ENCODE measurements around the gene PLA2G4A. TPM values are rescaled to one million over a fixed set of nuclear protein-coding genes. Genes with fewer than 3 reads are reported as not detected.
"Not testable (repeated sequence)": the region's sequence is repeated elsewhere in the genome, so short reads cannot be mapped to it uniquely, and the experiment has no call there.

Gene PLA2G4A
- total RNA-seq, 2 experiments from 2014 or later, result 0.11 TPM; not detected in 1

DNA sequence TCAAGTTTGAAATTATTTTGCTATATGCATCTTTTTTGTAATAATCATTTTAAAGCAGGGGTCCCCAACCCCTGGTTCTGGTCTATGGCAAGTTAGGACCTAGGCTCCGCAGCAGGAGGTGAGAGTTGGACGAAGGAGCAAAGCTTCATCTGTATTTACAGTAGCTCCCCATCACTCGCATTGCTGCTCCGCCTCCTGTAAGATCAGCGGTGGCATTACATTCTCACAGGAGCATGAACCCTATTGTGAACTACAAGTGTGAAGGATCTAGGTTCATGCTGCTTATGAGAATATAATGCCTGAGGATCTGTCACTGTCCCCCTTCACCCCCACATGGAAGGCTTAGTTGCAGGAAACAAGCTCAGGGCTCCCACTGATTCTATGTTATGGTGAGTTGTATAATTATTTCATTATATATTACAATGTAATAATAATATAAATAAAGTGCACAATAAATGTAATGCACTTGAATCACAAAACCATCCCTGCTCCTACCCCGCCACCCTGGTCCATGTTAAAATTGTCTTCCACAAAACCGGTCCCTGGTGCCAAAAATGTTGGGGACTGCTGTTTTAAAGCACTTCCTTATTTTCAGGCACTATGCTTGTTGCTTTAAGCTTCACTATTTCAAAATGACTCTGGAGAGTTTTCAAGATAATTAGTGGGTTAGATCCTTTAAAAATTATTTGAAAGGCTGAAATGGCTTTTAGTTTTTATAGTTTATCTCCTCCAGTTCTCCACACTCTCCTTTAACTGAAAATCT is 74.8 kb downstream of the PLA2G4A start:
- intact Hi-C loops (cut with micrococcal nuclease), result no loop called here

DNA sequence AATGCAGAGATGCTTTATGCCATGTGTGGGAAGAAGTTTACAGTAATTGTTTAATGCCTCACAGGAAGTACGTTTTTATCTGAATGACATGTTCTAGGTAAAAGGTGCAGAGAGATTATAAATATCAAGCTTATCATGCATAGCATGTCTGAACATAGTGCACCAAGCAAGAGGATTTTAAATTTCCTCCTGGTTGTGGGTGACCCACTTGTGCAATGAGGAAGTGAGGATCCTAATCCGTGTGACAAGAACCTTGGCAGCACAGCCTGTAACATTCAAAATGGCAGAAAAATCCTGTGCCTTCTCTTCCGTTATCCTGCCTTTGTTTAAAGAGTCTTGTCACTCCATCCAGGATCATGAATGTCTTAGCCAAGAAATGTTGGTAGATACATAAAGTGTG is 75.6 kb downstream of the PLA2G4A start:
- CTCF ChIA-PET, result no interaction called here
- DNase-seq (no peak), ATAC-seq (no peak)
- Mint-ChIP-seq H3K27ac (no peak overlapping the region), H3K4me3 (no peak overlapping the region), H3K36me3 (ENCODE audit: low read depth) (no peaks in the 10 kb centered on the region), H3K4me1 (ENCODE audit: low read depth) (peaks cover 4% of the 10 kb centered on the region), H3K27me3 (peaks cover 4% of the 10 kb centered on the region), H3K9me3 (no peaks in the 10 kb centered on the region)
- intact Hi-C loops (cut with micrococcal nuclease), result no loop called here
- POLR2A ChIA-PET, result no interaction called here
- TF ChIP-seq, protein P1, sequence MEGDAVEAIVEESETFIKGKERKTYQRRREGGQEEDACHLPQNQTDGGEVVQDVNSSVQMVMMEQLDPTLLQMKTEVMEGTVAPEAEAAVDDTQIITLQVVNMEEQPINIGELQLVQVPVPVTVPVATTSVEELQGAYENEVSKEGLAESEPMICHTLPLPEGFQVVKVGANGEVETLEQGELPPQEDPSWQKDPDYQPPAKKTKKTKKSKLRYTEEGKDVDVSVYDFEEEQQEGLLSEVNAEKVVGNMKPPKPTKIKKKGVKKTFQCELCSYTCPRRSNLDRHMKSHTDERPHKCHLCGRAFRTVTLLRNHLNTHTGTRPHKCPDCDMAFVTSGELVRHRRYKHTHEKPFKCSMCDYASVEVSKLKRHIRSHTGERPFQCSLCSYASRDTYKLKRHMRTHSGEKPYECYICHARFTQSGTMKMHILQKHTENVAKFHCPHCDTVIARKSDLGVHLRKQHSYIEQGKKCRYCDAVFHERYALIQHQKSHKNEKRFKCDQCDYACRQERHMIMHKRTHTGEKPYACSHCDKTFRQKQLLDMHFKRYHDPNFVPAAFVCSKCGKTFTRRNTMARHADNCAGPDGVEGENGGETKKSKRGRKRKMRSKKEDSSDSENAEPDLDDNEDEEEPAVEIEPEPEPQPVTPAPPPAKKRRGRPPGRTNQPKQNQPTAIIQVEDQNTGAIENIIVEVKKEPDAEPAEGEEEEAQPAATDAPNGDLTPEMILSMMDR (IDR thresholded peaks at IDR 0.05), result no peak

More for the DNA sequence above, 74.8 kb downstream of the PLA2G4A start:
- no peak overlapping the region for H3K27ac Mint-ChIP-seq
- H3K27me3 Mint-ChIP-seq, result peaks cover 4% of the 10 kb centered on the region
- TF ChIP-seq, protein P1 (IDR thresholded peaks at IDR 0.05), result no peak
- no peaks in the 10 kb centered on the region for H3K9me3 Mint-ChIP-seq
- H3K4me3 Mint-ChIP-seq, result no peak overlapping the region
- POLR2A ChIA-PET, result interaction anchor here (0.7 kb wide), 1 partner anchor 414 kb away, joined by 3 read pairs; no protein-coding TSS in a partner anchor
- DNase-seq (no peak), ATAC-seq (no peak)
- CTCF ChIA-PET, result no interaction called here
- H3K36me3 Mint-ChIP-seq (ENCODE audit: low read depth), result no peaks in the 10 kb centered on the region
- peaks cover 5% of the 10 kb centered on the region for H3K4me1 Mint-ChIP-seq (ENCODE audit: low read depth)

DNA sequence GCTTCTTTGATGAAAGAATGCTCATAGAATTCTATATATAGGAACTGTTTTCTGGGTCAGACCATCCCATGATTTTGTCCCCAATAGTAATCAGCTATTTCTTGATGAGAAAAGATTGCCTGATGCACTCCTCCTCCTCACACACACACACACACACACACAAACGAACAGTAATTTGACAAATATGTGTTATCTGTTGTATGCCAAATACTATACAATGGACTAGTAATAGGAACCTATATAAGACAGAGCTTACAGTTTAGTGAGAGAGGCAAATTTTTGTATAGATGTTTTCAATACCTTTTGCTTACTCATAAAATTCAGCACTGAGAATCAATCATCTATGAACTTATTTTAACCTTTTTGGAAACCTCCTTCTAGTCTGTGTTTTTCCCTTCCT is 76.8 kb downstream of the PLA2G4A start:
- Mint-ChIP-seq H3K27me3 (peaks cover 4% of the 10 kb centered on the region), H3K36me3 (ENCODE audit: low read depth) (no peaks in the 10 kb centered on the region), H3K27ac (no peak overlapping the region), H3K9me3 (no peaks in the 10 kb centered on the region), H3K4me3 (no peak overlapping the region), H3K4me1 (ENCODE audit: low read depth) (no peaks in the 10 kb centered on the region)
- ATAC-seq (no peak), DNase-seq (no peak)
- TF ChIP-seq, protein P1 (IDR thresholded peaks at IDR 0.05), result no peak
- CTCF ChIA-PET, result no interaction called here
- POLR2A ChIA-PET, result no interaction called here
- intact Hi-C loops (cut with micrococcal nuclease), result no loop called here

DNA sequence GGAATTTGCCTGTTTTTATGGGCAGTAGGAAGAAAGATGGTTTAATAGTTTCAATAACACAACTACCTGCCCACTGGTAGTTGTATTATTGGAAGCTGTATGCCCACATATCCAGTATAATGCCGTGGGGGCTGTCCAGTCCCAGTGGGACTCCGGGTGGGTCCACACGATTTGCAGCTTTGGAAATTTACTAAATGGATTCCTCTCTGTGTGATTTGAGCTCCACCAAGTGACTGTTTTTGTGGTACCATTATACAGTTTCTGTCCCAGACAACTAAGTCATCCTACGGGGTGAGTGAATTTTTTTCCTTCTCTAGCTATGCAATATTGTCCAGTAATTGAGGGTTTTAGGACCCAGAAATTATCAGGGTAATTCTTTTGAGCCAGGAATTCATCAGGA is 86.8 kb downstream of the PLA2G4A start:
- TF ChIP-seq, protein P1 (IDR thresholded peaks at IDR 0.05), result no peak
- Mint-ChIP-seq H3K36me3 (ENCODE audit: low read depth) (no peaks in the 10 kb centered on the region), H3K9me3 (no peaks in the 10 kb centered on the region), H3K4me1 (ENCODE audit: low read depth) (no peaks in the 10 kb centered on the region), H3K4me3 (no peak overlapping the region), H3K27me3 (no peaks in the 10 kb centered on the region), H3K27ac (no peak overlapping the region)
- intact Hi-C loops (cut with micrococcal nuclease), result no loop called here
- no peak for DNase-seq
- POLR2A ChIA-PET, result interaction anchor here (0.6 kb wide), 1 partner anchor 94 kb away, joined by 3 read pairs; no protein-coding TSS in a partner anchor
- no peak for ATAC-seq
- CTCF ChIA-PET, result interaction anchor here (0.9 kb wide), 1 partner anchor 14 kb away, joined by 4 read pairs; no protein-coding TSS in a partner anchor

DNA sequence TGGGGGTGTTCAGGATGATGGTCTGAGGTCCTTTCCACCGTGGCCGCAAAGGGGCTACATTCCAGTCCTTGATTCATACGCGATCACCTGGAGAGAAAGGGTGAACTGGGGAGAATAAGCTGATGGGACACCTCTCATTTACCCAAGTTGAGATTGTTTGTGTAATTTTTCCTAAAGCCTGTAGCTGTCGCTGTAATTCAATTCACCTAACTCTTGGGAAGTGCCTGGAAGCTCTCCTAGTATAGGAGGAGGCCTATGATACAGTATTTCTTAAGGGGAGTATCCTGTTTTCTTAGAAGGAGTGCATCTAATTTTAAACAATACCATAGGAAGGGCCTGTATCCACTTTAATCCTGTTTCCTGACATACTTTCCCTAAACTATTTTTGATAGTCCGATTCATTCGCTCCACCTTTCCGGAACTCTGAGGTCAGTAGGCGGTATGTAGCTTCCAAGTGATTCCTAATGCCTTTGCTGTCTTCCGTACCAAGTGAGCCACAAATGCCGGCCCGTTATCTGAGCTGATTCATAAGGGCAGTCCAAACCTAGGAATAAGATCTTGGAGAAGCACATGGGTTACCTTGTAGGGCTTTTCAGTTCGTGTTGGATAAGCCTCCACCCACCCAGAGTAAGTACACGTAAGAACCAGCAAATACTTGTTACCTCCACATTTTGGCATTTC is 88.5 kb downstream of the PLA2G4A start:
- ATAC-seq; H3K4me1 Mint-ChIP-seq (ENCODE audit: low read depth); H3K4me3 Mint-ChIP-seq; H3K27ac Mint-ChIP-seq; DNase-seq; CTCF ChIA-PET; H3K27me3 Mint-ChIP-seq; H3K9me3 Mint-ChIP-seq; H3K36me3 Mint-ChIP-seq (ENCODE audit: low read depth); intact Hi-C loops (cut with micrococcal nuclease): not testable (repeated sequence)
- POLR2A ChIA-PET, result interaction anchor here (0.6 kb wide), 1 partner anchor 10 kb away, joined by 3 read pairs; no protein-coding TSS in a partner anchor

DNA sequence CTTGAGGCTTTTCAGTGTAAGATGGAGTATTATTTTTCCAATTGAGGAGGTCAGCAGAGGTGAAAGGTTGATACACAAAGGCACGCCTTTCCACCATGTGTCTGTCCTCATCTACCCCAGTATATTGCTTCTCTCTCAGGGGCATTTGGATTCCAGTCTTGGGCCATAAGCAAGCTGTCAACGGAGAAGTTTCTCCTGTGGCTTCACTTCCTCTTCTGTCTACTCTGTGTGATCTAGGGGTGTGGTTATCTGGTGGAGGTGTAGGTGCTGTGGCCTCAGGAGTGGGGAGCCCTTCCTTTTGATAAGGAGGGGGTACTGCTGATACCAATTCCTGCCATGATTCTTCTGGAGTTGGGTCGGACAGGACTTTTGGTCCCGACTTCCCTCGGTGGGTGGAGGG is 92.6 kb downstream of the PLA2G4A start:
- DNase-seq; H3K4me1 Mint-ChIP-seq (ENCODE audit: low read depth); POLR2A ChIA-PET; H3K27ac Mint-ChIP-seq; H3K9me3 Mint-ChIP-seq; H3K27me3 Mint-ChIP-seq; H3K4me3 Mint-ChIP-seq; ATAC-seq; H3K36me3 Mint-ChIP-seq (ENCODE audit: low read depth); intact Hi-C loops (cut with micrococcal nuclease); CTCF ChIA-PET: not testable (repeated sequence)

DNA sequence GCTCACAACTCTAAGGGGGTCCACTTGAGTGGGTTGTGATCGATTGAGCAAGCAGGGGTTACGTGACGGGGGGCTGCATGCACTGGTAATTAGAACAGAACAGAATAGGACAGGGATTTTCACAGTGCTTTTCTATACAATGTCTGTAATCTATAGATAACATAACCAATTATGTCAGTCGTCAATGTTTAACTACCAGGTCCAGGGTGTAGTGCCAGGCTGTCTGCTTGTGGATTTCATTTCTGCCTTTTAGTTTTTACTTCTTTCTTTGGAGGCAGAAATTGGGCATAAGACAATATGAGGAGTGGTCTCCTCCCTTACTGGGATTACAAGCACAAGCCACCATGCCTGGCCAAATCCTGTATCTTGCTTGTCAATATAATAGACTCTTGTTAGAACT is 94.1 kb downstream of the PLA2G4A start:
- DNase-seq; H3K27ac Mint-ChIP-seq; H3K4me1 Mint-ChIP-seq (ENCODE audit: low read depth); H3K9me3 Mint-ChIP-seq; ATAC-seq; H3K36me3 Mint-ChIP-seq (ENCODE audit: low read depth); H3K27me3 Mint-ChIP-seq; POLR2A ChIA-PET; CTCF ChIA-PET; intact Hi-C loops (cut with micrococcal nuclease); H3K4me3 Mint-ChIP-seq: not testable (repeated sequence)

Measured in activated CD8-positive, alpha-beta T cell treated with anti-CD3 and anti-CD28 coated beads for 36 hours (primary cell).